Spleen (tissue), 11 donors: ENCODE measurements around the gene PHACTR1. TPM values are rescaled to one million over a fixed set of nuclear protein-coding genes. Genes with fewer than 3 reads are reported as not detected.

Experiments
- DNase-seq: peaks from one replicate; pipeline ENCODE4 v3.0.0-alpha.2; 2020
- H3K27ac ChIP-seq, 8 donors: fragments of 200-600 bp; sonication (generic) in 7 of 8; 1 replicate in 4 of 8; 2 replicates in 4 of 8; pipeline versions ENCODE4 v1.5.0 to v1.8.0; 2016 to 2021; ENCODE audit warnings: inconsistent platforms in 4 of 8, mild to moderate bottlenecking in 4 of 8, moderate library complexity in 1 of 8
- H3K27me3 ChIP-seq, 7 donors: fragments of 200-600 bp; sonication (generic) in 6 of 7; replicated peaks in 1 of 7; 1 replicate in 4 of 7; 2 replicates in 3 of 7; pipeline versions ENCODE4 v1.5.0 to v1.8.0; 2016 to 2021; ENCODE audit warnings: inconsistent platforms in 3 of 7, mild to moderate bottlenecking in 1 of 7
- H3K36me3 ChIP-seq, 6 donors: fragments of 200-600 bp; sonication (generic) in 5 of 6; 1 replicate in 4 of 6; 2 replicates in 2 of 6; pipeline versions ENCODE4 v1.5.0 to v1.8.0; 2016 to 2021; ENCODE audit warnings: inconsistent platforms in 2 of 6
- H3K4me1 ChIP-seq, 6 donors: fragments of 200-600 bp; sonication (generic) in 5 of 6; 1 replicate in 3 of 6; 2 replicates in 3 of 6; pipeline versions ENCODE4 v1.5.0 to v1.8.0; 2016 to 2021; ENCODE audit warnings: inconsistent platforms in 3 of 6
- H3K4me3 ChIP-seq, 8 donors: fragments of 200-600 bp; sonication (generic) in 7 of 8; 1 replicate in 4 of 8; 2 replicates in 4 of 8; pipeline versions ENCODE4 v1.5.0 to v1.8.0; 2016 to 2021; ENCODE audit warnings: inconsistent platforms in 4 of 8, mild to moderate bottlenecking in 4 of 8, moderate library complexity in 2 of 8
- H3K9me3 ChIP-seq, 8 donors: fragments of 200-600 bp; sonication (generic) in 7 of 8; 1 replicate in 4 of 8; 2 replicates in 4 of 8; pipeline versions ENCODE4 v1.5.0 to v1.8.0; 2016 to 2021; ENCODE audit warnings: inconsistent platforms in 4 of 8
- POLR2A ChIP-seq, 3 donors: fragments of 450-650 bp; IDR thresholded peaks; one replicate each; pipeline ENCODE4 v1.5.1; 2017; ENCODE audit warnings: antibody characterized with exemption in 3 of 3, mild to moderate bottlenecking in 1 of 3
- POLR2AphosphoS5 ChIP-seq, 3 donors: sonication (generic); formaldehyde crosslinking; IDR thresholded peaks; one replicate each; pipeline ENCODE4 v1.5.1; 2017; ENCODE audit warnings: antibody characterized with exemption in 3 of 3
- WGBS, 5 donors: extraction: QIAGEN DNeasy Blood & Tissue Kit in 3 of 5; methylation state at CpG; one replicate each; pipeline versions ENCODE4 v1.1.5 to v1.1.7; 2013 to 2018; 5-methylcytosine and 5-hydroxymethylcytosine counted together
- intact Hi-C: fragments of 100-400 bp; cut with DNase I; formaldehyde crosslinking; loops from one replicate; pipeline ENCODE4 v1.15.0; 2023; ENCODE audit warnings: low total_unique reads
- polyA plus RNA-seq, 3 donors: library from polyadenylated mRNA; stranded (reverse); fragments of 200-250 nt; gene quantifications; one replicate each; pipeline ENCODE4 v1.2.1, GENCODE V29; 2013
- total RNA-seq, 7 donors: library from RNA; depleted of rRNA in 3 of 7; stranded (reverse); fragments of >200 nt in 3 of 7; fragmentation: NEBNext Ultra II Directional in 4 of 7; extraction: Animal tissue kit (Norgen Biotek cat#: 25700) in 4 of 7; gene quantifications; one replicate each; pipeline versions ENCODE4 v1.1.0 to v1.2.1, GENCODE V29; 2016 to 2021
- TF ChIP-seq, protein P1 (sequence below), 11 experiments: fragments of 200-600 bp in 7 of 11; fragments of 450-650 bp in 4 of 11; sonication (generic) in 4 of 11; IDR thresholded peaks in 8 of 11; conservative IDR thresholded peaks in 3 of 11; 1 replicate in 7 of 11; 2 replicates in 4 of 11; pipeline versions ENCODE4 v1.4.0 to v1.8.0; 2016 to 2021; ENCODE audit warnings: antibody characterized with exemption in 11 of 11, inconsistent platforms in 4 of 11, mild to moderate bottlenecking in 1 of 11
- donor health status: healthy with polysubstance abuse.
- donor health status: DM: no; HTN: no; CAD: no; lungs with moderate emphysema.
- donor health status: DM: no; HTN: no; CAD: no.
- donor health status: Bipolar disorder and iron deficiency.
- donor health status: healthy.
- donor health status: DM: no; HTN: no; CAD: no.
- donor health status: DM: yes; HTN: yes; CAD: no.

The PHACTR1 gene
- total and polyA plus RNA-seq, 10 donors: 8.5 to 45.3 (median 30.8) TPM

DNA sequence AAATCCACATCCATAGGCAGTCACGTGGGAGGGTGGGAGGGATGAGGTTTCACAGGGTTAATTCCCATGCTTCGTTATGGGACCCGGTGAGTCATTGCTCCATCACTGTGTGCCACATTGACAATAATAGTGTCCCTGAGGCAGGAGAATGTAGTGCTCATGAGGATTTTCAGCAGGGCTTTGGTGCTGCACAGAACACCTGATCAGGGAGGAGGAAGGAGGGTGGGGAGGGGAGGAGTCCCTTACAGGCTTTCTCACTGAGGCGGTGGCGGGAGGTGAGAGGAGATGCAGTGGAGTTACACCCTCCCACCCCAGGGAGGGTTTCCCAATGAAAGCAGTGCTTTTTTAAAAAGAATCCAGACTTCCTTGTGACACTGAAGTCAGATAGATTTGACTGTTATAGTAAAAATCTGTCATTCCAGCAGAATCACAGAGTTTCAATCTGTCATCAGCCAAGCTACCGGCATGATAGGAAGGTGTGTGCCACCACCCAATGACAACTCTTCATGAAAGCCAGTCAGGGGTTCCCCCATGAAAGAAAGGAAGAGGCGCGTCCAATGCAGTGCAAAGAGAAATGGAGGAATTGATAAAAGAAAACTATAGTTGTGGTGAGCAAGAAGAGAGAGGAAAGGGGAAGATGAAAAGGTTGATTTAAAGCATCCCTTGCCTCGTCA is 467.0 kb downstream of the PHACTR1 start:
- DNase-seq: no peak
- Histone ChIP-seq H3K4me1 (peaks cover 0 to 1% (median 0%) of the 10 kb centered on the region in 6 donors), H3K9me3 (no peaks in the 10 kb centered on the region), H3K27ac (no peak overlapping the region), H3K4me3 (no peak overlapping the region), H3K27me3 (no peaks in the 10 kb centered on the region), H3K36me3 (no peaks in the 10 kb centered on the region)
- TF ChIP-seq, protein P1, sequence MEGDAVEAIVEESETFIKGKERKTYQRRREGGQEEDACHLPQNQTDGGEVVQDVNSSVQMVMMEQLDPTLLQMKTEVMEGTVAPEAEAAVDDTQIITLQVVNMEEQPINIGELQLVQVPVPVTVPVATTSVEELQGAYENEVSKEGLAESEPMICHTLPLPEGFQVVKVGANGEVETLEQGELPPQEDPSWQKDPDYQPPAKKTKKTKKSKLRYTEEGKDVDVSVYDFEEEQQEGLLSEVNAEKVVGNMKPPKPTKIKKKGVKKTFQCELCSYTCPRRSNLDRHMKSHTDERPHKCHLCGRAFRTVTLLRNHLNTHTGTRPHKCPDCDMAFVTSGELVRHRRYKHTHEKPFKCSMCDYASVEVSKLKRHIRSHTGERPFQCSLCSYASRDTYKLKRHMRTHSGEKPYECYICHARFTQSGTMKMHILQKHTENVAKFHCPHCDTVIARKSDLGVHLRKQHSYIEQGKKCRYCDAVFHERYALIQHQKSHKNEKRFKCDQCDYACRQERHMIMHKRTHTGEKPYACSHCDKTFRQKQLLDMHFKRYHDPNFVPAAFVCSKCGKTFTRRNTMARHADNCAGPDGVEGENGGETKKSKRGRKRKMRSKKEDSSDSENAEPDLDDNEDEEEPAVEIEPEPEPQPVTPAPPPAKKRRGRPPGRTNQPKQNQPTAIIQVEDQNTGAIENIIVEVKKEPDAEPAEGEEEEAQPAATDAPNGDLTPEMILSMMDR (IDR thresholded peaks at IDR 0.05 in 8 of 11, conservative IDR thresholded peaks at IDR 0.05 in 3 of 11): no peak
- TF ChIP-seq POLR2A (IDR thresholded peaks at IDR 0.05) (no peak), POLR2AphosphoS5 (IDR thresholded peaks at IDR 0.05) (no peak)
- intact Hi-C loops: no loop called here
- WGBS, 5 donors: 69 to 86% (median 82%) methylated on average over 9 of the region's 9 CpGs

DNA sequence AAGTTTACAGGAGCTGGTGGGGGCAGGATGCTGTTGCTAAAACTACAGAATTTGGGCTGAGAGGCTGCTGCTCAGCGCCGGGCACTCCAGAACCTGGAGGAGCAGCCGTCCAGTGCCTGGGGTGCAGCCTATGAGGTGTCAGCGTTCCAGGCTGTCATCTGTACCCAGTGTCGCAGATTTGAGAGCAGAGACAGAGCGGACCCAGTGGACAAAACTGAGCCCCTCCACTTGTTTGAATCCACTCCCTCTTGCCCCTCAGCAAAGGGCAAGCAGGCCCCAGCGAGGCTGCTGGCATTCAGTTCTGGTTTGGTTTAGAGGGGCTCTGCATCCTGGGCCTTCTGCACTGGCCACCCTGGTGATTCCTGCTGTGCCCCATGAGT is 467.5 kb downstream of the PHACTR1 start:
- Histone ChIP-seq H3K4me1 (no peaks in the 10 kb centered on the region), H3K27me3 (no peaks in the 10 kb centered on the region), H3K27ac (no peak overlapping the region), H3K4me3 (no peak overlapping the region), H3K36me3 (no peaks in the 10 kb centered on the region), H3K9me3 (no peaks in the 10 kb centered on the region)
- TF ChIP-seq POLR2AphosphoS5 (IDR thresholded peaks at IDR 0.05): no peak
- TF ChIP-seq, protein P1 (IDR thresholded peaks at IDR 0.05 in 8 of 11, conservative IDR thresholded peaks at IDR 0.05 in 3 of 11): no peak
- 66 to 98% (median 94%) methylated on average over 7 of the region's 7 CpGs for WGBS, 5 donors
- no peak for DNase-seq
- intact Hi-C loops: no loop called here

DNA sequence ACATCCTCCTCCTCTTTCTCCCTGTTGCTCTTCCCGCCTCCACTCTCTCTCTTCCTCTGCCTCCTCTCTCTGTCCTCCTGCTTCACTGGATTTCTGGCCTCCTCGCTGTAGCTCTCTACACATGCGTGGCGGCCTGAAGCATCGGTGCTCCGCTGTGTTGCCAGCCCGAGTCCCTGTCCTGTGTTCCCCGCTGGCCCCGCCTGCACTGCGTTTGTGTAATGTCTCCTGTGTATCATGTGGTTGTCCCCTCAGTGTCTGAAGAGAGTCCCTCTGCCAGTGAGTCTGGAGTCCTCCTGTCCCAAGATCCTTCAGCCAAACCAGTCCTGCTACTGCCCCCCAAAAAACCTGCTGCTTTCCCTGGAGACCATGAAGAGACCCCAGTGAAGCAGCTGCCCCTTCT is 468.0 kb downstream of the PHACTR1 start:
- H3K27me3 ChIP-seq: no peaks in the 10 kb centered on the region
- DNase-seq: no peak
- H3K27ac ChIP-seq: no peak overlapping the region
- H3K9me3 ChIP-seq: no peaks in the 10 kb centered on the region
- WGBS, 5 donors: 91 to 96% (median 95%) methylated on average over 10 of the region's 10 CpGs
- no peaks in the 10 kb centered on the region for H3K4me1 ChIP-seq
- H3K36me3 ChIP-seq: no peaks in the 10 kb centered on the region
- intact Hi-C loops: no loop called here
- TF ChIP-seq POLR2AphosphoS5 (IDR thresholded peaks at IDR 0.05) (no peak), POLR2A (IDR thresholded peaks at IDR 0.05) (no peak)
- TF ChIP-seq, protein P1 (IDR thresholded peaks at IDR 0.05 in 8 of 11, conservative IDR thresholded peaks at IDR 0.05 in 3 of 11): no peak
- no peak overlapping the region for H3K4me3 ChIP-seq

DNA sequence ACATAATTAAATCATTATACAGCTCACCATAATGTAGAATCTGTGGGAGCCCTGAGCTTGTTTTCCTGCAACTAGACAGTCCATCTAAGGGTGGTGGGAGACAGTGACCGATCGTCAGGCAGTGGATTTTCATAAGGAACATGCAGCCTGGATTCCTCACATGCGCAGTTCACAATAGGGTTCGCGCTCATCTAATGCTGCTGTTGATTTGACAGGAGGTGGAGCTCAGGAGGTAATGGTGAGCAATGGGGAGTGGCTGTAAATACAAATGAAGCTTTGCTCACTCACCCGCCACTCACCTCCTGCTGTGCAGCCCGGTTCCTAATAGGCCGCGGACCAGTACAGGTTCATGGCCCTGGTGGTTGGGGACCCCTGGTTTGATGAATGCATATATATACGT is 470.3 kb downstream of the PHACTR1 start:
- no peak overlapping the region for H3K27ac ChIP-seq
- H3K36me3 ChIP-seq: no peaks in the 10 kb centered on the region
- no peaks in the 10 kb centered on the region for H3K27me3 ChIP-seq
- H3K4me3 ChIP-seq: no peak overlapping the region
- intact Hi-C loops: no loop called here
- no peaks in the 10 kb centered on the region for H3K4me1 ChIP-seq
- no peak for DNase-seq
- WGBS, 5 donors: 86 to 96% (median 94%) methylated on average over 10 of the region's 10 CpGs
- H3K9me3 ChIP-seq: no peaks in the 10 kb centered on the region
- no peak for TF ChIP-seq POLR2AphosphoS5 (IDR thresholded peaks at IDR 0.05)

DNA sequence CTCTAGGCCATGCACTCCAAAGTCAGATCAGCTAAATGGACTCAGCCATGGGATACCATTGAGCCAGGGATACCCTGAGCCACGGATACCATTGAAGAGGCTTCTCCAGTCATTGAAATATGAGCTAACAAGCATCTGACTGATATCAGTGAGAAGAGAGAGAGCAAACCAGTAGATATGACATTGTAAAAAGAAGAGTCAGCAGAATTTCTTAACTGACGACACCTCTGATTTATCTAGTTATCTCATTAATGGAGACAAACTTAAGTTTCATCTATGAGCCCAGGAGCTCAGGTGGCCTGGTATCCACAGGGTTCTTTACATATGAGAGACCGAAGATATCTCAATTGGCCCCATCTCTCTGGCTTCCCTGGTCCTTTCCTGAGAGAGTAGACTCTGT is 471.1 kb downstream of the PHACTR1 start:
- no peak for TF ChIP-seq POLR2A (IDR thresholded peaks at IDR 0.05)
- 76 to 91% (median 86%) methylated on average over 3 of the region's 3 CpGs for WGBS, 5 donors
- no peak for DNase-seq
- Histone ChIP-seq H3K4me3 (no peak overlapping the region), H3K4me1 (no peaks in the 10 kb centered on the region), H3K36me3 (no peaks in the 10 kb centered on the region), H3K27ac (no peak overlapping the region), H3K9me3 (no peaks in the 10 kb centered on the region), H3K27me3 (no peaks in the 10 kb centered on the region)
- intact Hi-C loops: no loop called here
